ENCODE results near the gene TCF4. TPM values are rescaled to one million over a fixed set of nuclear protein-coding genes. Genes with fewer than 3 reads are reported as not detected.

The TCF4 gene
- polyA plus RNA-seq, 1 experiment: 47.3 TPM

DNA sequence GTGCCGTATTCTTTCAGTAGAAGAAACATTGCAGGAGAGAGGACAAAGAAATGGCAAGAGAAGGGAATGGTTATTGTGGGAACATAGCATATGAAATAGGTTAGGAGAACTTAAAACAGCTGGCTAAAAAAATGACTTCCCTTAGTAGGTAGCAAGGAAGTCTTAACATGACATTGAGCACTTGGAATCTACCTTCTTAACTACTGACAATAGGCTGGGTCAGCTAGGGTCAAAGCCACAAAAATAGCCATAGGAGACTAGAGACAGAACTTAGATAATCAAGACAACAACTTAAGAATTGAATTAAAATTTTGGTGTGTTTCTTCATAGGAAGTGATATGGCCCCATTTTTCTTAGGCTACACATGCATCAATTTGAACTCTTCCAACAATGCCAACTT, 227.9 kb downstream of the TCF4 start:
- TF ChIP-seq, protein P1, sequence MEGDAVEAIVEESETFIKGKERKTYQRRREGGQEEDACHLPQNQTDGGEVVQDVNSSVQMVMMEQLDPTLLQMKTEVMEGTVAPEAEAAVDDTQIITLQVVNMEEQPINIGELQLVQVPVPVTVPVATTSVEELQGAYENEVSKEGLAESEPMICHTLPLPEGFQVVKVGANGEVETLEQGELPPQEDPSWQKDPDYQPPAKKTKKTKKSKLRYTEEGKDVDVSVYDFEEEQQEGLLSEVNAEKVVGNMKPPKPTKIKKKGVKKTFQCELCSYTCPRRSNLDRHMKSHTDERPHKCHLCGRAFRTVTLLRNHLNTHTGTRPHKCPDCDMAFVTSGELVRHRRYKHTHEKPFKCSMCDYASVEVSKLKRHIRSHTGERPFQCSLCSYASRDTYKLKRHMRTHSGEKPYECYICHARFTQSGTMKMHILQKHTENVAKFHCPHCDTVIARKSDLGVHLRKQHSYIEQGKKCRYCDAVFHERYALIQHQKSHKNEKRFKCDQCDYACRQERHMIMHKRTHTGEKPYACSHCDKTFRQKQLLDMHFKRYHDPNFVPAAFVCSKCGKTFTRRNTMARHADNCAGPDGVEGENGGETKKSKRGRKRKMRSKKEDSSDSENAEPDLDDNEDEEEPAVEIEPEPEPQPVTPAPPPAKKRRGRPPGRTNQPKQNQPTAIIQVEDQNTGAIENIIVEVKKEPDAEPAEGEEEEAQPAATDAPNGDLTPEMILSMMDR (IDR thresholded peaks at IDR 0.05; ENCODE audit: low read depth, low read length): no peak
- H3K27me3 ChIP-seq (ENCODE audit: control insufficient read depth, insufficient read depth, low read length): no peaks in the 10 kb centered on the region
- ChIA-PET POLR2A (no interaction called here), CTCF (interaction anchor here (0.6 kb wide), 1 partner anchor 1852 kb away, joined by 3 read pairs; no protein-coding TSS in a partner anchor)
- H3K4me3 ChIP-seq (ENCODE audit: low read depth, low read length): no peak overlapping the region
- H3K9me3 ChIP-seq (ENCODE audit: control insufficient read depth, insufficient read depth, low read length): no peaks in the 10 kb centered on the region
- no peak for DNase-seq (ENCODE audit: low read depth, low spot score)
- H3K27ac ChIP-seq (ENCODE audit: low read depth, low read length): no peak overlapping the region

DNA sequence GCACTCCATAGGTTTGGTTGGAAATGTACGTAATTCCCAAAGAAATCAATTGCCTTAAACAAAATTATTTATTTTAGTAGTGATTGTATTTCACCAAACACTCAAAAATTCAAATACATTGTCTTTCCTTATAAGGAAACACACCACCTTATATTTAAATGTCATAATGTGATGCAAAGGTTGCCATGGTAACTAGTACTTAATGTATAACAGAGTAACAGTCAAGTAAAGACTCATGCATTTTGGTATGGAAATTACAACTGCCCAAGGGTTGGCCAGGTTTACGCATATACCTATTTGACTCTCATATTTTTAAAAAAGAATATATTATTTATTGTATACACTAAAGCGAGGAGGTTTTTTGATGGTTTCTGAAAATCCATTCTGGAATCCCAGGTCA, 231.2 kb downstream of the TCF4 start:
- no peaks in the 10 kb centered on the region for H3K9me3 ChIP-seq (ENCODE audit: control insufficient read depth, insufficient read depth, low read length)
- ChIA-PET CTCF (no interaction called here), POLR2A (no interaction called here)
- no peak overlapping the region for H3K4me3 ChIP-seq (ENCODE audit: low read depth, low read length)
- H3K27me3 ChIP-seq (ENCODE audit: control insufficient read depth, insufficient read depth, low read length): no peaks in the 10 kb centered on the region
- no peak for DNase-seq (ENCODE audit: low read depth, low spot score)
- H3K27ac ChIP-seq (ENCODE audit: low read depth, low read length): no peak overlapping the region
- TF ChIP-seq, protein P1 (IDR thresholded peaks at IDR 0.05; ENCODE audit: low read depth, low read length): no peak

DNA sequence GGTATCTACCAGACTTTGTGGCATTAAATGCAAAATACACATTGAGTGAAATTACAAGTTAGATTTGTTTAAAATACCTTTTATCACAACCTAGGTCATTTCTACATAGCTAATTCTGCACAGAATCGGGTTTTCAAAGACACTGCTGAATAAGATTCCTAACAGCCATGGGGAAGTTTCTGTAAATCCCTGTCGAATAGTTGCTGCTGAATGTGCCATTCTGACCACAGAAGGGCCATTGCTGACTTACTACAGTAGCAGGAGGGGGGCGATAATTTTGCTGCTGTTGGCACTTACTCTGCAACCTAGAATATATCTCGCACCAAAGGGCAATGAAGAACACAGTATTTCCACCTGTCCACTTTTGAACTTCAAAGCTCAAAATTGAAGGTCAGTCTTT, 232.8 kb downstream of the TCF4 start:
- DNase-seq (ENCODE audit: low read depth, low spot score): no peak
- TF ChIP-seq, protein P1 (IDR thresholded peaks at IDR 0.05; ENCODE audit: low read depth, low read length): no peak
- ChIA-PET CTCF (interaction anchor here (2.3 kb wide), 1 partner anchor 12 kb away, joined by 11 read pairs; no protein-coding TSS in a partner anchor), POLR2A (no interaction called here)
- Histone ChIP-seq H3K4me3 (ENCODE audit: low read depth, low read length) (no peak overlapping the region), H3K27me3 (ENCODE audit: control insufficient read depth, insufficient read depth, low read length) (no peaks in the 10 kb centered on the region), H3K9me3 (ENCODE audit: control insufficient read depth, insufficient read depth, low read length) (no peaks in the 10 kb centered on the region), H3K27ac (ENCODE audit: low read depth, low read length) (no peak overlapping the region)

DNA sequence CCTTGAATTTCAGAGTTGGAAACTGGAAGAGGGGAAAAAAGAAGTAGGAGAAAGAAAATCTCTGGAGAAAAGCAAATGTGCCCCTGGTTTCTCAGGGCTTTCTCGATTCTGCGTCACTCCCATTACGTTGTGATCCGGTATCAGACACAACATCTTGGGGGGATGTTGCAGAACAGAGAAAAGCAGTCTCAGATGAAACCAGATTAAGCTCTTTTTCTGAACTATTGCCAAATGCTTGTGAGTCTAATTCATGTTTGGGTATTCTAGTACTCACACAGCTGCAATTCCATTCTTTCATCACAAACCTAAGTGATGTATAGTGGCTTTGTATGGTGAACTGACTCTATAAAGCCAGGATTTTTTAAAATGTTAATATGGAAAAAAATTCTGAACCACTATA, 233.2 kb downstream of the TCF4 start:
- no peak for DNase-seq (ENCODE audit: low read depth, low spot score)
- Histone ChIP-seq H3K27me3 (ENCODE audit: control insufficient read depth, insufficient read depth, low read length) (no peaks in the 10 kb centered on the region), H3K27ac (ENCODE audit: low read depth, low read length) (no peak overlapping the region), H3K4me3 (ENCODE audit: low read depth, low read length) (no peak overlapping the region), H3K9me3 (ENCODE audit: control insufficient read depth, insufficient read depth, low read length) (no peaks in the 10 kb centered on the region)
- TF ChIP-seq, protein P1 (IDR thresholded peaks at IDR 0.05; ENCODE audit: low read depth, low read length): no peak
- ChIA-PET POLR2A (no interaction called here), CTCF (interaction anchor here (2.3 kb wide), 1 partner anchor 11 kb away, joined by 11 read pairs; no protein-coding TSS in a partner anchor)

DNA sequence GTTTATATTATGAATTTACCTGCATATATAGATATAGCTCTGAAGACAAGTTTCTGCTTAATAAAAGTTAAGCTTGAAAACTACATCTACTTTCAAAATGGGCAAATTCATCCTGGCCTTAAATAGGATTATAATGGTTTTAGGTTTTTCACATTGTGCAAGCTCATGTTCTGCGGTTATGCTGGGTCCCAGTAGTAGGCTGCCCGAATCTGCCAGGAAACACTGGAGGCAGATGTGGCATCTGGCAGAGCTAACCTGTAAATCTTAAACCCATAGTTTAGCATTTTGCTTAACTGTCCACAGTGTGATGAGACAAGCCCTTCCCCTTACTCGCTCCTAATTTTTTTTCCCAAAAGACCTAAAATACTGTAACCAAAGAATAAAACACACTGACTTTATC, 234.2 kb downstream of the TCF4 start:
- TF ChIP-seq, protein P1 (IDR thresholded peaks at IDR 0.05; ENCODE audit: low read depth, low read length): no peak
- DNase-seq (ENCODE audit: low read depth, low spot score): no peak
- CTCF ChIA-PET: interaction anchor here (0.6 to 2.4 kb wide), 3 partner anchors 11 to 508 kb away, joined by 3 to 13 read pairs (median 4); no protein-coding TSS in a partner anchor

More for the DNA sequence above, 234.2 kb downstream of the TCF4 start:
- Histone ChIP-seq H3K9me3 (ENCODE audit: control insufficient read depth, insufficient read depth, low read length) (no peaks in the 10 kb centered on the region), H3K27me3 (ENCODE audit: control insufficient read depth, insufficient read depth, low read length) (no peaks in the 10 kb centered on the region), H3K27ac (ENCODE audit: low read depth, low read length) (no peak overlapping the region), H3K4me3 (ENCODE audit: low read depth, low read length) (no peak overlapping the region)
- POLR2A ChIA-PET: no interaction called here

All from AG04450 (cell line).